Ammon's horn (tissue), 1 donor: ENCODE data around the gene YIF1A.
"Not testable (repeated sequence)": the region's sequence is repeated elsewhere in the genome, so short reads cannot be mapped to it uniquely, and the experiment has no call there.

Experiments
- DNase-seq: peaks from one replicate; pipeline ENCODE4 v3.0.0-alpha.2; 2016; ENCODE audit warnings: low spot score

Gene YIF1A

DNA sequence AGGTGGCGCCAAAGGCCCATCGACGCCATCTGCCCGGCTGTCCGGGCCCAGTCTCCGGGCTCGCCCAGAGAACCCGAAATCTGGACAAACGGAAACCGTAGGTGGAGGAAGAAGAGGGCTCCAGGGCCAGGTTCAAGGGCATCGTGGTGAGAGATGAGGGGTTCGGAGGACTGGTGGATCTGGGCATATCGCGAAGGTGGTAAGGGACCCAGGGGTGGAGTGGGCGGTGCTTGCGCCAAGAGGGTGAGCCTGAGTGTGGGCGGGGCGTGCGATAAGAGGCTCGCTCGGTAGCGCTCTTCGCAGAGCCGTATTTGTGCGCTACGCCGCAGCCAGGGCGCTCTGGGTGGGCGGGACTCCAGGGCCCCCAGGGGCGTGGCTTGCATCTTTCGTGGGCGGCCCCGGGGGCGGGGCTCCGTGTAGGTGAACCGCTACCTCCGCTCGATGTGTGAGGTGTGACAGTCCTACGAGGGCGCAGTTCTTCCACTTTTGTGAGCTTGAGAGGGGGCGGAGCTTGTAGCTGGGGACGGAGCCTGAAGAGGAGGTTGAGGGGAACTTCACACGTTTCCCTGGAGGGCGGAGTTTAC lies 23.1 kb upstream of the YIF1A start:
- peak; percentile 94 for DNase-seq

DNA sequence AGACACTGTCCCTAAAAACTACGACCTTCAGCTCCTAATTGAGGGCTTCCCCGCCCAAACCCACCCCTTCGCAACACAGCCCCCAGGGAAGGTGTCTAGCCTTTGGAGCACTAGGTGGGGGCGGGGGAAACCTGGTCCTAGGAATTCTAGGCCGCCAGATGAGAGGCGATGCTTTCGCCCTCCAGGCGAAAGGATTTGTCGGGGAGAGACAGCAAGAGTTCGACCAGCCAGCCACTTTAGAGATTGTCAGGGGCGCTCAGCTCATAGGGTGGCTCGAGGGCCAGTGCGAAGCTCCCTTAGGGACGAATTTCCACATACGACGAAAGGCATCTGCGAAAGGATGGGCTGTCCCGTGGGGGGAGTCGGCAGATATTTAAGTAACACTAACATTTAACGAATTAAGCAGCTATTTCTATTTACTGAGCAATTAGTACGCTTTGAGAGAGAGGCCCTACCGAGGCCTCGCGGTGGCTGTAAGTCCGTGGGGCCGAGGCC lies 22.6 kb upstream of the YIF1A start:
- no peak for DNase-seq

- DNase-seq = not testable (repeated sequence)
Measured at GRCh38 chr11:66310803-66311440, 22.0 kb upstream of the YIF1A start.

- no peak for DNase-seq
Measured at GRCh38 chr11:66310324-66310723, 21.4 kb upstream of the YIF1A start.

DNA sequence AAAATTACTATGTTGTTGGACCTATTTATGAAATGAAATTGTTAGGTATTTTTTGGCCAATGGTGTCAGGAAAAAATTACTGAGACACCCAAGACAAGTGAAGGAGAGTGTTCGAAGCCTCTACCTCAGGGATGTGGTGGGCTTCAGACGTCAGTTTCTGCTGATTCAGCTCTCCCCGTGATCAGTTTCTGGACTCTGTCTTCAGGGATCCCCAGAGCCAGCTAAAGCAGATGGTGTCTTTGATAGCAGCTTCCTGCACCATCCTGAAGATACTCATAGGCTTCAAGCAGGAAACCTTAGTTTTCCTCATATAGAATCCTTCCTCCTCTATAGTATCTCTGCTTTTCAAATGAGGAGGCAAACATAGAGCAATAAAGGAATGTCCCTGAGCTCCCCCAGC lies 20.5 kb upstream of the YIF1A start:
- DNase-seq = no peak

GRCh38 chr11:66302656-66303055 lies 13.7 kb upstream of the YIF1A start:
- DNase-seq = no peak

DNA sequence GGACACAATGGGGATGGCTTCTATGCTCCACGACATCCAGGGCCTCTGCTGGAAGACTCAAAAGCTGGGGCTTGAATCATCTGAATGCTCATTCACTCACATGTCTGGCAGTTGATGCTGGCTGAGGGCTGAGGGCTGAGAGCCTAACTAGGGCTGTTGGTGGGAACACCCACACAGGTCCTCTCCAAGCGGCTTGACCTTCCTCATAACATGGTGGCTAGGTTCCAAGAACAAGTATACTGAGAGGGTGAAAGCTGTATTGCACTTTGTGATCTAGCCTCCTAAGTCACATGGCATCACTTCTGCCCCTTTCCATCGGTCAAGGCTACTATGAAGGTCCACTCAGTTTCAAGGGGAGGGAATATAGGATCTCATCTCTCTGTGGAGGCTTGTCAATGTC lies 10.2 kb upstream of the YIF1A start:
- DNase-seq = no peak

- no peak for DNase-seq
Measured at GRCh38 chr11:66297610-66298009, 8.7 kb upstream of the YIF1A start.

GRCh38 chr11:66294626-66295620 lies 6.0 kb upstream of the YIF1A start:
- no peak for DNase-seq

DNA sequence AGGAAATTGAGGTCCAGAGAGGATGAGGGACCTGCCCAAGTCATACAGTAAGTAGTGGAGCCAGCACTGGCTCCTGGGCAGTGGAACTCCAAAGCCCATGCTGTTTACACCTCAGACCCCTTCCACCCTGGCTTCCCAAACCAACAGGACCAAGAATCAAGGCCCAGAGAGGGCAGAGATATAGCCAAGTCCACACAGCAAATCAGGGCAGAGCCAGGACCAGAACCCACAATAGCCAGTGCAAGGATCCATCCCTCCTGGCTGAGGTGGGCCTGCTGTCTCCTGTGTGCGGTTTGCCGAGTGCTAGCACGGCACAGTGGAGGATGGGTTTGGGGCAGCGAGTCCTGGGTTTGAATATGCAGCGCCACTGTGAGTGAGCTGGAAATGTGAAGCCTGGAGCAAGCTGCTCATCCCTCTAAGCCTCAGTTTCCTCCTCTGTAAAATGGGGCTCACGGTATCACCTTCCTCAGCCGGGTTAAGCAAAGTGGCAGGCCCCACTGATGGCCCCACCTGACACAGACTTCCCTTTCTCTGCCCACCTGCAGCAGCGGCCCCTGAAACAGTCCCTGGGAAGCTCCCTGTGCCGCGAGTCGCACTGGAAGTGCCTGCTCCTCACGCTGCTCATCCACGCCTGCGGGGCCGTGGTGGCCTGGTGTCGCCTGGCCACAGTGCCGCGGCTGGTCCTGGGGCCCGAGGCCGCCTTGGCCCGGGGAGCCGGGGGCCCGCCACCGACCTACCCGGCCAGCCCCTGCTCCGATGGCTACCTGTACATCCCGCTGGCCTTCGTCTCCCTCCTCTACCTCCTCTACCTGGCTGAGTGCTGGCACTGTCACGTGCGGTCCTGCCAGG lies 5.1 kb upstream of the YIF1A start:
- DNase-seq = no peak

- DNase-seq = no peak
Measured at GRCh38 chr11:66293352-66293751, 4.4 kb upstream of the YIF1A start.

DNA sequence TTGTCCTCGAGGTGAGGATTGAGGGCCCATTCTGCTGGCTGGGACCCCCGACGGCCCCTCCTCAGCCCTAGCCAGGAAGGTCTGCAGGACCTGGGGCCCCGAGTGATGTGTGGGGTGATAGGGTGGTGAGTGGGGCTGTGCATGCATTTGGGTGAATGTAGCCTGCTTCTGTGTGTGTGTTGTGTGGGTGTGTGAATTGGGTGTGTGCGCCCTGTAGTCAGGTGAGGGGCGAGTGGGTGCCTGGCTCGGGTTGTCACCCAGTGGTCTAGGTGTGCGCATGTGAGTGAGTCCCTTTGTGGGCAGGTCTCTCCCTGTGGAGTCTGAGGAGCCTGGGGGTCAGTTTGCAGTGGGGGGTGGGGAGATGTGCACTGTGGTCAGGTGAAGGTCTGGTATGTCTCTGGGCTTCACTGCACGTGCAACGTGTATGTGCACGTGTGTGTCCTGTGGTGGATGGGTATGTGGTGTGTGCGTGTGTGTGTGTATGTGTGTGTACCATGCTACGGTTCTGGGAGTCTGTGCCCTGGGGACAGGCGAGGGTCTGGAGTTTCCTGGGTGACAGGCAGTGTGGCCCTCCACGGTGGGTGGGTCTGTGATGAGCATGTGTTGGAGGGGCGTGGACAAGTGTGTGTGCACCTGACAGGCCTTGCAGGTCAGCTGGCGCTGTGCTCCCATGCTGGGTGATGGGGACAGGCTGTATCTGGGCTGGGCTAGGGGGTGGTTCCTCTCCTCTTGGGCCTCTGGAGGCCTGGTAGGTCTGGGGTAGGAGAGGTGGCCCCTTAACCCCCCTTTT lies 3.8 kb upstream of the YIF1A start:
- DNase-seq = no peak

GRCh38 chr11:66291706-66292542 lies 3.0 kb upstream of the YIF1A start, which contains the start of gene TMEM151A:
TMEM151A (plus strand) TSS chr11:66291894; CDS start chr11:66292014, 120 bp downstream.
- peak; percentile 54 for DNase-seq

GRCh38 chr11:66291303-66291705 lies 2.4 kb upstream of the YIF1A start:
- no peak for DNase-seq

DNA sequence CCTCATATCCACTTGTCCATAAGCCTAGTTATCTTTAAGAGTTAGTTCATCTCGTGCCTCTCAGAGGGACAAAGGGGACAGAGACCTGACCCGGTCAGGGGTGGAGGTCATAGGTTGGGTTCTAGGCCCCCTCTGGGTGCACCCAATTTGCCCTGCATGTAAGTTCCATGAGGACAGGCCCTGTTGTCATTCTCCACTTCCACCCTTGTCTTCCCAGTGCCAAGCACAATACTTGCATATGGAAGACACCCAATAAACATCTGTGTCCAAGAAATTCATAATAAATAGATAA lies 1.3 kb upstream of the YIF1A start:
- DNase-seq = no peak

GRCh38 chr11:66289548-66290329 lies 796 bp upstream of the YIF1A start:
- peak; percentile 67 for DNase-seq

DNA sequence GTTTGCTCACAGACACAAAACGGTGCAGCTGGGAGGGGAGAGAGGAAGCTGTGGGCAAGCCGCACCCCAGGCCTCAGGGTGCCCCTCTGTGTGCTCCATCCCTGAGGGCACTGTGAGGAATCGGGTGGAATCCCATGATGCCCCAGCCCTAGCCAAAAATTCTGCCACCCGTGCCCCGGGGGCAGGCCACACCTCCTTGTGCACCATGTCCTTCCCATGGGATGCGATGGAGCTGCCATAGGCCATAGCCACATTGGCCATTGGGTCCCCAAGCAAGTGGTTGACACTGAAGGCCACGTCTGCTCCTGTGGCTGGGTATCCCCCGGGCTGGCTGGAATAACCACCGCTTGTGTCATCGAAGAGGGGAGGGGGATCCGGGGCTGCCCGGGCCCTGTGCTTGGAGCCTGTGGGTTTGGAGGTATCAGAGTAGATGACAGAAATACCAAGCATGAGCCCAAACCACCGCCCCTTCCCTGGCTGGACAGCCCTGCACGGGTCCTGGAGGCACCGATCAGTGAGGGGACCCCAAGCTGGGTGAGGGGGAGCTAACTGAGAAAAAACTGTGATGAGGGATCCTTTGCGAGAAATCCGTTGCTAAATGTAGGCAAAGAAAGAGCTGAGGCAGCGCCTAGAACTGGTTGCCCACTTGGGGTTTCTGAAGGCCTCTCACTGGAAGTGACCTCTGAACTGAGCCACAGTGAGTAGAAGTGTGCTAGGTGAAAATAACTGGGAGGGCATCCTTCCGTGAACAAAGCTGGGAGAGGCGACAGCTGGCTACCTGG lies 863 bp downstream of the YIF1A start:
- no peak for DNase-seq

DNA sequence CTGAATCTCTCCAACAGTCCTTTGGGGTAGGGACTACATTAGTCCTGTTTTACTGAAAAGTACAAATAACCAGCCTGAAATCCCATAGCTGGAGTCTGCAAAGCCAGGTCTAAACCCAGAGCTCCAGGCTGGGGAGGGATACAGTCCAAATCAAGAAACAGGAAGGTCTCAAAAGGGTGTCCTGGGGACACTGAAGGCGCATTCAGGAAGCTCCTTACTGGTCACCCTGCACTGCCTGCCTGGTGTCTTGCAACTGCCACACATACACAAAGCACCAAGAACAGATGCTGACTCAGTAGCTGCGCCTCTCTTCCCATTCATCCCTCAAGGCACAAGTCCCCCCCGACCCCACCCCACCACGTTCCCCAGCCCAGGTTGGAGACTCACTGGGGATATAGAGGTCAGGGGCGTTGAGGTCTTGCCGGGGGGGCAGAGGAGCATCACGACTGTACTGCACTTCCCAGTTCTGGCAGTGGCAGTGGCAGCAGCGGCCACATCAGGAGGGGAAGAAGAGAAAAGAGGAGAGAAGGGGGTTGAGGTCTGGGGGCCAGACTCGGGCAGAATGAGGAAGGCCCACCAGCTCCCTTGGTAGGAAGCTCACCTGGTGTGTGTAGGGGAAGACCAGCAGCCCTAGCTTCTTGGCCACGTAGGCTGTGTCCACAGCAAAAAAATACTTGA lies 1.6 kb downstream of the YIF1A start:
- DNase-seq = no peak
